ENCODE results near the gene ROR2.

The ROR2 gene

DNA sequence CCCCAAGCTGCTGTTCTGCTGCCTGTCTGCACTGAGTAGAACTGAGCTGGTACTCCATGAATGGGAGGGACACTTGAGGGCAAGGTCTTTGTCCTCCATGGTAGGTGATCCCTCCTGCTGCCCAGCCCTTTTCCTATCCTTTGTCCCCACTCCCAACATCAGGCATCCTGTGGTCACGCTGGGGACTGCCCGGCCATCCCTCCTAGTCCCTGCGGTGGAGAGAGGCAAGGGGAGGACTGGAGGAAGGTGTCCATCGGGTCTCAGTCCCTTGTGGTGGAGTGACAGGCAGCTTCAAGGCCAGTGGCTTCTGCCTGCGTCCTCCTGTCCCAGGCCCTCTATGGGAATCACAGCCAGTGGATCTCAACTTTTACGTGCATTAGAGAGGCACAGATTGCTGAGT, 25.9 kb downstream of the ROR2 start:
- no peak overlapping the region for H3K4me3 ChIP-seq (ENCODE audit: low read depth, low read length)
- TF ChIP-seq, protein P1, sequence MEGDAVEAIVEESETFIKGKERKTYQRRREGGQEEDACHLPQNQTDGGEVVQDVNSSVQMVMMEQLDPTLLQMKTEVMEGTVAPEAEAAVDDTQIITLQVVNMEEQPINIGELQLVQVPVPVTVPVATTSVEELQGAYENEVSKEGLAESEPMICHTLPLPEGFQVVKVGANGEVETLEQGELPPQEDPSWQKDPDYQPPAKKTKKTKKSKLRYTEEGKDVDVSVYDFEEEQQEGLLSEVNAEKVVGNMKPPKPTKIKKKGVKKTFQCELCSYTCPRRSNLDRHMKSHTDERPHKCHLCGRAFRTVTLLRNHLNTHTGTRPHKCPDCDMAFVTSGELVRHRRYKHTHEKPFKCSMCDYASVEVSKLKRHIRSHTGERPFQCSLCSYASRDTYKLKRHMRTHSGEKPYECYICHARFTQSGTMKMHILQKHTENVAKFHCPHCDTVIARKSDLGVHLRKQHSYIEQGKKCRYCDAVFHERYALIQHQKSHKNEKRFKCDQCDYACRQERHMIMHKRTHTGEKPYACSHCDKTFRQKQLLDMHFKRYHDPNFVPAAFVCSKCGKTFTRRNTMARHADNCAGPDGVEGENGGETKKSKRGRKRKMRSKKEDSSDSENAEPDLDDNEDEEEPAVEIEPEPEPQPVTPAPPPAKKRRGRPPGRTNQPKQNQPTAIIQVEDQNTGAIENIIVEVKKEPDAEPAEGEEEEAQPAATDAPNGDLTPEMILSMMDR (IDR thresholded peaks at IDR 0.05; ENCODE audit: borderline replicate concordance, insufficient read depth, low read depth, low read length) = no peak

DNA sequence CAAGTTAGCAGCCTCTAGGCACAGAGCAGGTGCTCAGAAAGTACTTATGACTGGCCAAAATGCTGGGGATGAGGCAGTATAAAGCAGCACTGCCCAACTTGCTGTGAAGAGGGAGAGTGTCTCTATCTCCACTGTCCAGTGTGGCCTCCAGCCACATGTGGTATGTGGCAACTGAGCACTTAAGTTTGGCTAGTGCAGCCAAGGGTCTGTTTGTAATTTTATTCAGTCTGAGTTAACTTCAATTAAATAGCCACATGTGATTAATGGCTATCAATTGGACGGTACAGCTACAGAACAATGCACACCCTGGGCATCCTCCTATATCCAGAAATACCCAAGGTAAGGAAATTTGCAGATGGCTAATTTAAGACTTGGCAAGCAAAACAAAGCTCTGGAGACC, 26.9 kb downstream of the ROR2 start:
- H3K4me3 ChIP-seq (ENCODE audit: low read depth, low read length) = no peak overlapping the region
- TF ChIP-seq, protein P1 (IDR thresholded peaks at IDR 0.05; ENCODE audit: borderline replicate concordance, insufficient read depth, low read depth, low read length) = no peak

DNA sequence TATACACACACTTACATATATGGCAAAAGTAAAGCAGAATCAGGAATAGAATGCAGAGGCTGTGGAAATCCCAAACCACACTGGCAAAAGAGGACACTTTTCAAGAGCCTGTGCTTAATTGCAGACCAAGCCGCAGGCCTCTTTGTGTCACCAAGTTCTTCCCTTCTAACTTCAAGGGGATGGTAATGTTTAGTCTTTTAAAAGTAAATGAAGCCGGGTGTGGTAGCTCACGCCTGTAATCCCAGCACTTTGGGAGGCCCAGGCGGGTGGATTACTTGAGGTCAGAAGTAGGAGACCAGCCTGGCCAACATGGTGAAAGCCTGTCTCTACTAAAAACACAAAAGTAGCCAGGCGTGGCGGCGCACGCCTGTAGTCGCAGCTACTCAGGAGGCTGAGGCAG, 28.7 kb downstream of the ROR2 start:
- no peak overlapping the region for H3K4me3 ChIP-seq (ENCODE audit: low read depth, low read length)
- TF ChIP-seq, protein P1 (IDR thresholded peaks at IDR 0.05; ENCODE audit: borderline replicate concordance, insufficient read depth, low read depth, low read length) = no peak

DNA sequence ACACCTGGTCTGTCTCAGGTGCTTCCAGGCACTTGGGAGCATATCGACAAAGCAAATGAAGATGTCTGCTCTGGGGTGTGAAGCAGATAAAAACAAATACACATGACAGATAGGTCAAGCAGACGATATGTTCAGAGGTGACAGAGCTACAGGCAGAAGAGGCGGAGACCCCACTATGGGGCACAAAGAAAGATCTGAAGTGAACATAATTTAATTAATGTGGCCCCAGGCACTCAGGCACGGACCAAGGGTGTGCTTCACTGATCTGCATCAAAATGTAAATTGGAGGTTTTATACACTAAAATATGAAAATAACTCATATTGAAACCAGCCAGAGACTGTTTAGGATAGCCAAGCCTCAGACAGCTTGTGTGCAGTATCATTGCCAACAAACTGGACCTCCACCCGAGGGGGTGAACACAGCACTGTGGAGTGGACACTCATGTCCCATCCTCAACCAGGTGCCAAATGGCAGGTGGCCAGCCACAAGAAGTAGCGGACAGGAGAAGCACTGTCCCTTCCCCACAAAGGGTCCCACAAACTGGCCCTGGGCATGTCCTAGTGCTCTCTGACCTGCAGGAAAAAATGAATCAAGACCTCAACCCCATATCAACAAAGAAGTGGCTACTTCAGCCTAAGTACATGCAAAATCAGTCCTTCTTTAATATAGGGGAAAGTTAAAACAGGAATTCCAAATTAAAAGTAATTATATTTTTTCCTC, 29.2 kb downstream of the ROR2 start:
- TF ChIP-seq, protein P1 (IDR thresholded peaks at IDR 0.05; ENCODE audit: borderline replicate concordance, insufficient read depth, low read depth, low read length) = no peak
- H3K4me3 ChIP-seq (ENCODE audit: low read depth, low read length) = no peak overlapping the region

DNA sequence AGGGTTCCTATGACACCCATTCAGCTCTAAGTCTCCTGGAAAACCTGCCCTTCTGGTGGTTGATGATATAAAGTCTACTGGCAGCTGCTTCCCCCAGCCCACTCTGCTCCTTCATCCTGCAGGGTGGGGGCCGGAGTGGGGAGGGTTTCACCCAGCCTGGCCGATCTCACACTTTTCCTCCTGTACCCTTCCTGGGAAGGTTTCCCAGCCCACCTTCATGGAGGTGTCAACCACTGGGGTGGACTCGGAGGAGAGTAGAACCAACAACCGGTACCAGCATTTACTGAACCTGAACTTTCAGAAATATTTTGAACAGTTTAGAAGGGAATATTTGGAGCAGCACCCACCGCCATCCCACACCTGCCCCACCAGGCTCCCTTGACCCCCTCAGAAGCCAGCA, 30.4 kb downstream of the ROR2 start:
- TF ChIP-seq, protein P1 (IDR thresholded peaks at IDR 0.05; ENCODE audit: borderline replicate concordance, insufficient read depth, low read depth, low read length) = no peak

DNA sequence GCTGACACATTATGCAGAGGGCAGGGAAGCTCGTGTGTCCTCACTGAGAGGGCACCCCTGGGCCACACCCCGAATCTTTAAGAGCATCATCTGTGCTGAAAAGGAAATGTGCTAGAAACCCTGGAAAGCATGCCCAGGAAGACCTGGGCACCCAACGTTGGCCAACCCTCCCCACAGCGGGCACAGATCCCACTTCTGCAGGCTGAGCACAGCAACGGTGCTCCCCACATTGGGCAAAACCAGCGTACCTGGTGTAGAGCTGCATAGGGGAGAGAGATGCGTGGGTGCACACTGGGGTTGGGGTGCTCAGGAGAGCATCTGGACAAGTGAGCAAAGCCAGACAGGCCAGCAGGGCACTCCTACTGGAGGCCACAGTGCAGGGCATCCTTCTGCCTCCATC, 32.6 kb downstream of the ROR2 start:
- TF ChIP-seq, protein P1 (IDR thresholded peaks at IDR 0.05; ENCODE audit: borderline replicate concordance, insufficient read depth, low read depth, low read length) = no peak
- H3K4me3 ChIP-seq (ENCODE audit: low read depth, low read length) = no peak overlapping the region

More for the DNA sequence above, 30.4 kb downstream of the ROR2 start:
- H3K4me3 ChIP-seq (ENCODE audit: low read depth, low read length) = no peak overlapping the region

DNA sequence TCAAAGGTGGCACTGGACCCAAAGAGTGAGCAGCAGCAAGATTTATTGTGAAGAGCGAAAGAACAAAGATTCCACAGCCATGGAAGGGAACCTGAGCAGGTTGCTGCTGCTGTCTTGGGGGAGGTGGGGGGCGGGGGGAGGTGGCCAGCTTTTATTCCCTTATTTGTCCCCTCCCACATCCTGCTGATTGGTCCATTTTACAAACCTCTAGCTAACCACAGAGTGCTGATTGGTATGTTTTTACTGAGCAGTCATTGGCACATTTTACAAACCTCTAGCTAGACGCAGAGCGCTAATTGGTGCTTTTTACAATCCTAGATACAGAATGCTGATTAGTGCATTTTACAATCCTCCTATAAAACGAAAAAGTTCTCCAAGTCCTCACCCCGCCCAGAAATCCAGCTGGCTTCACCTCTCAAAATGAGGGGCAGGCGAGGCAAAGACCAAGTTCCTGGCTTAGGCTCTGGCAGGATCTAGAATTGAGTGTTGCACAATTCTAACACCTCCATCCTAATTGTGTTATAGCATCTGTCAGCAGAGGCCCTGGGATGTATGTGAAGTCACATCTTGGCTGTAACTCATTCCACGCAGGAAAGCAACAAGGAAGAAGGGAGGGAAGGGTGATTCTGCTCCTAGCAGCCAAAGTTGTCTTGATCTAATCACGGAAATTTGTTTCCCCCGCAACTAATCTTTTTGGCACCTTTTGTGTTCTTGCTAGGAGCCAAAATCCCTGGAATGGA, 34.3 kb downstream of the ROR2 start:
- H3K4me3 ChIP-seq (ENCODE audit: low read depth, low read length) = no peak overlapping the region
- TF ChIP-seq, protein P1 (IDR thresholded peaks at IDR 0.05; ENCODE audit: borderline replicate concordance, insufficient read depth, low read depth, low read length) = no peak

Measured in GM12875 (cell line).